NCI-H1105 treated with DMSO at 0.1 percent for 48 hours (cell line): ENCODE data around the gene CLEC2D.
"Not testable (repeated sequence)": the region's sequence is repeated elsewhere in the genome, so short reads cannot be mapped to it uniquely, and the experiment has no call there.

ENCODE experiments used
- DNase-seq: peaks from one replicate; lab custom pipeline; 2025; lab: John Stamatoyannopoulos, UW

CLEC2D gene

GRCh38 chr12:9651265-9651729 lies 18.2 kb upstream of the CLEC2D start:
- no peak for DNase-seq

- DNase-seq, result no peak
Measured at GRCh38 chr12:9660046-9660445, 9.5 kb upstream of the CLEC2D start.

- no peak for DNase-seq
Measured at GRCh38 chr12:9661720-9662119, 7.8 kb upstream of the CLEC2D start.

- DNase-seq, result no peak
Measured at GRCh38 chr12:9662488-9662887, 7.0 kb upstream of the CLEC2D start.

- no peak for DNase-seq
Measured at GRCh38 chr12:9667403-9668160, 1.9 kb upstream of the CLEC2D start.

- no peak for DNase-seq
Measured at GRCh38 chr12:9668161-9669018, 1.1 kb upstream of the CLEC2D start.

- DNase-seq, result no peak
Measured at GRCh38 chr12:9669019-9669326, 540 bp upstream of the CLEC2D start.

- not testable (repeated sequence) for DNase-seq
Measured at GRCh38 chr12:9672340-9672739, 2.8 kb downstream of the CLEC2D start.

GRCh38 chr12:9673404-9674225 lies 4.1 kb downstream of the CLEC2D start:
- no peak for DNase-seq

GRCh38 chr12:9674226-9674590 lies 4.7 kb downstream of the CLEC2D start:
- no peak for DNase-seq

- DNase-seq, result not testable (repeated sequence)
Measured at GRCh38 chr12:9682508-9682907, 13.0 kb downstream of the CLEC2D start.

- DNase-seq, result not testable (repeated sequence)
Measured at GRCh38 chr12:9682949-9683348, 13.4 kb downstream of the CLEC2D start.

- DNase-seq, result not testable (repeated sequence)
Measured at GRCh38 chr12:9685366-9685765, 15.9 kb downstream of the CLEC2D start.

GRCh38 chr12:9685915-9686314 lies 16.4 kb downstream of the CLEC2D start:
- no peak for DNase-seq

GRCh38 chr12:9687228-9687627 lies 17.7 kb downstream of the CLEC2D start:
- DNase-seq, result no peak

GRCh38 chr12:9692909-9693308 lies 23.4 kb downstream of the CLEC2D start:
- DNase-seq, result no peak

GRCh38 chr12:9694241-9694640 lies 24.7 kb downstream of the CLEC2D start:
- DNase-seq, result no peak

- not testable (repeated sequence) for DNase-seq
Measured at GRCh38 chr12:9695150-9695549, 25.6 kb downstream of the CLEC2D start.

- DNase-seq, result not testable (repeated sequence)
Measured at GRCh38 chr12:9695661-9696060, 26.1 kb downstream of the CLEC2D start.

- no peak for DNase-seq
Measured at GRCh38 chr12:9697619-9698018, 28.1 kb downstream of the CLEC2D start.

GRCh38 chr12:9698681-9699080 lies 29.2 kb downstream of the CLEC2D start:
- DNase-seq, result no peak

GRCh38 chr12:9699269-9699897 lies 29.9 kb downstream of the CLEC2D start:
- DNase-seq, result peak; percentile 6
